Liver (tissue), 3 donors: ENCODE data around the gene SEMA3E.

Source experiments
- CTCF ChIP-seq: fragments of 150-350 bp; IDR thresholded peaks from 2 replicates; pipeline ENCODE4 v1.5.1; 2017; ENCODE audit warnings: improper control_type of control experiment, low read depth, low read length; ENCODE audit not compliant: missing input control
- MAX ChIP-seq: IDR thresholded peaks from 2 replicates; pipeline ENCODE4 v1.6.1; 2016; ENCODE audit warnings: antibody characterized with exemption
- RAD21 ChIP-seq, 2 donors: IDR thresholded peaks; 2 replicates each; pipeline ENCODE4 v1.6.1; 2016; ENCODE audit warnings: antibody characterized with exemption in 2 of 2, mild to moderate bottlenecking in 2 of 2
- RXRA ChIP-seq, 2 donors: IDR thresholded peaks; 2 replicates each; pipeline ENCODE4 v1.6.1; 2017 to 2018; ENCODE audit warnings: antibody characterized with exemption in 2 of 2, mild to moderate bottlenecking in 1 of 2
- donor health status: healthy.
- donor health status: healthy.

- TF ChIP-seq MAX (no peak), CTCF (no peak), RAD21 (IDR thresholded peaks at IDR 0.05) (no peak), RXRA (IDR thresholded peaks at IDR 0.05) (no peak)
Observed at GRCh38 chr7:83586281-83586680, 62.7 kb downstream of the SEMA3E start.
